ENCODE data around the gene TGDS.
"Not testable (repeated sequence)": the region's sequence is repeated elsewhere in the genome, so short reads cannot be mapped to it uniquely, and the experiment has no call there.

Gene TGDS, protein sequence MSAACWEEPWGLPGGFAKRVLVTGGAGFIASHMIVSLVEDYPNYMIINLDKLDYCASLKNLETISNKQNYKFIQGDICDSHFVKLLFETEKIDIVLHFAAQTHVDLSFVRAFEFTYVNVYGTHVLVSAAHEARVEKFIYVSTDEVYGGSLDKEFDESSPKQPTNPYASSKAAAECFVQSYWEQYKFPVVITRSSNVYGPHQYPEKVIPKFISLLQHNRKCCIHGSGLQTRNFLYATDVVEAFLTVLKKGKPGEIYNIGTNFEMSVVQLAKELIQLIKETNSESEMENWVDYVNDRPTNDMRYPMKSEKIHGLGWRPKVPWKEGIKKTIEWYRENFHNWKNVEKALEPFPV

DNA sequence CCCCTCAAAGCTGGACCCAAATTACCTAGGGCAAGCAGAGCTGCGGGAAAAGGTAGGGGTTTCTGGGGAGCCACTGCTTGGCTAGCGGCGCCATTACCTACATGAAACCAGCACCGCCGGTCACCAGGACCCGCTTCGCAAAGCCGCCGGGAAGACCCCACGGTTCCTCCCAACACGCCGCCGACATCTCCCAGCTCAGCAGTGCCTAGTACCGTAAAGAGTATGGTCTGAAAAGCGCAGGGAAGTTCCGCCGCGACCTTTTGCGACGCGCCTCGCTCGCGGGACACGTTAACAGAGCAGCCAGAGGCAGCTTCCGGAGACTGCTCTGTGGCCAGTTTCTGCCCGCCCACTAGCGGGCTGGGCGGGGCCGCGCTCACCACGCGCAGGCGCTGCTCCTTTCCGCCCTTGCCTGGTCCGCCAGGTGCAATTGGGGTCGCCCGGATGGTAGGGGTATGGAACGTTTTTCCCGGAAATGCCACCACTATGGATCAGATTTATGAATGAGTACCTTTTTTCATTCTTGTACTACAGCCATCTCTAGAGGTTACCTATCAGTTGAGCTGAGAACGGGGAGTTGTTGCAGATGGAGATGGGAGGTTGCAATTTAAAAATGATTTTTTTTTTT lies at the start of gene TGDS:
TSS of gene TGDS (minus strand) at position 203 of the 625 bp plus-strand sequence. CDS start at position 187, 16 bp downstream.
- peak within 1 kb of the TSS; percentile 27 for H3K27ac ChIP-seq
- peak within 1 kb of the TSS; percentile 94 for H3K4me2 ChIP-seq (ENCODE audit: low read length)
- H3K36me3 ChIP-seq (ENCODE audit: control insufficient read depth, insufficient read depth, low read length) = no peaks in the 10 kb centered on the region
- no peaks in the 10 kb centered on the region for H3K27me3 ChIP-seq (ENCODE audit: control insufficient read depth, insufficient read depth, low read length)
- peak within 1 kb of the TSS; percentile 98 for H3K4me3 ChIP-seq (ENCODE audit: low read depth, low read length)
- TF ChIP-seq, protein P1, sequence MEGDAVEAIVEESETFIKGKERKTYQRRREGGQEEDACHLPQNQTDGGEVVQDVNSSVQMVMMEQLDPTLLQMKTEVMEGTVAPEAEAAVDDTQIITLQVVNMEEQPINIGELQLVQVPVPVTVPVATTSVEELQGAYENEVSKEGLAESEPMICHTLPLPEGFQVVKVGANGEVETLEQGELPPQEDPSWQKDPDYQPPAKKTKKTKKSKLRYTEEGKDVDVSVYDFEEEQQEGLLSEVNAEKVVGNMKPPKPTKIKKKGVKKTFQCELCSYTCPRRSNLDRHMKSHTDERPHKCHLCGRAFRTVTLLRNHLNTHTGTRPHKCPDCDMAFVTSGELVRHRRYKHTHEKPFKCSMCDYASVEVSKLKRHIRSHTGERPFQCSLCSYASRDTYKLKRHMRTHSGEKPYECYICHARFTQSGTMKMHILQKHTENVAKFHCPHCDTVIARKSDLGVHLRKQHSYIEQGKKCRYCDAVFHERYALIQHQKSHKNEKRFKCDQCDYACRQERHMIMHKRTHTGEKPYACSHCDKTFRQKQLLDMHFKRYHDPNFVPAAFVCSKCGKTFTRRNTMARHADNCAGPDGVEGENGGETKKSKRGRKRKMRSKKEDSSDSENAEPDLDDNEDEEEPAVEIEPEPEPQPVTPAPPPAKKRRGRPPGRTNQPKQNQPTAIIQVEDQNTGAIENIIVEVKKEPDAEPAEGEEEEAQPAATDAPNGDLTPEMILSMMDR (IDR thresholded peaks at IDR 0.05) = no peak
- no peak within 1 kb of the TSS for H3K9ac ChIP-seq
- H3K79me2 ChIP-seq = no peaks in the 10 kb centered on the region
- no peaks in the 10 kb centered on the region for H3K9me3 ChIP-seq (ENCODE audit: control insufficient read depth, low read length)
- H3K4me1 ChIP-seq = peaks cover 3% of the 10 kb centered on the region
- H2AFZ ChIP-seq = peak within 1 kb of the TSS; percentile 86

DNA sequence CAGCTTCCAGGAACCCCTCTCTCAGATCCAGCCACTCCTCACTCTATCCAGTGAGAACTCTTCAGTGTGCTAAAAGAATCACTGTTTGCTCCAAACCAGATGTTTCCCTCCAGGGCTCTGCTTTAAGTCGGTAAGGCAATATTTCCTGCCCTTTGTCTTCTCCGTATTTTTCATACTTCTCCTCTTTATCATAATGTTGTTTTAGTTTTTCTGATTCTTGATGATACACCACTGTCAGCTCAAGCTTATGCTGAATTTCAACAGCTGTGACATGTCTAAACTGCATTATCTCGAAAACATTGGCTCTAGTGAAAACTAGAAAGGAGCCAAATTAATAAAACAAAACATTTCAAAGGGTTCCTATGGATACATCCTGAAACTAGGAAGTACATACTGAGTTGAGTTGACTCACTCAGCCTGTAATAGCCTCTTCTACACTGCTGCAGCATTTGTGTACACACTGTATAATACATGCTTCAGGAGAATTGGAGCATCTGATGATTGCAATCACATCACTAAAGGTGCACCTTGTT lies 45.5 kb upstream of the TGDS start:
- Histone ChIP-seq H3K4me3 (ENCODE audit: low read depth, low read length) (no peak overlapping the region), H3K4me2 (ENCODE audit: low read length) (no peak overlapping the region), H2AFZ (no peak overlapping the region), H3K27ac (no peak overlapping the region), H3K36me3 (ENCODE audit: control insufficient read depth, insufficient read depth, low read length) (no peaks in the 10 kb centered on the region), H3K9me3 (ENCODE audit: control insufficient read depth, low read length) (no peaks in the 10 kb centered on the region), H3K27me3 (ENCODE audit: control insufficient read depth, insufficient read depth, low read length) (no peaks in the 10 kb centered on the region), H3K79me2 (no peaks in the 10 kb centered on the region), H3K4me1 (no peaks in the 10 kb centered on the region), H3K9ac (no peak overlapping the region)
- TF ChIP-seq, protein P1 (IDR thresholded peaks at IDR 0.05) = no peak

DNA sequence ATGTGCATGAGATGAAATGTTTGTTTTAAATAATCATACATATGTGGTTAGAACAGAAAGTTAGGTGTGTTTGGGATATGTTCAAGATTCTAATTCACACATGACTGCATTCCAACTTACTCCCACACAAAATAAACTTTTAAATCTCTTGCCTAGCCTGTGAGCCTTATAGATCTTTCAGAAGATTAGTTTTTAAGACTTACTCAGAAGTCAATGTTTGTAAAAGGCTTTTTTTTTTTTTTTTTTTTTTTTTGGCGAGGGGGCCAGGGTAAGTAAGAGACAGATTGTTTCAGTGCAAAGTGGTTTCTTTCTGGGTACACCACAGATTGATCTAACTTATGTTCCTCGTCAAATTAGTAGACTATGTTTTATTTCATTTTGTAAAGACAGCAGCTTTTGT lies 44.8 kb upstream of the TGDS start:
- Histone ChIP-seq H3K36me3 (ENCODE audit: control insufficient read depth, insufficient read depth, low read length) (no peaks in the 10 kb centered on the region), H3K4me3 (ENCODE audit: low read depth, low read length) (no peak overlapping the region), H3K4me2 (ENCODE audit: low read length) (no peak overlapping the region), H3K4me1 (no peaks in the 10 kb centered on the region), H3K9me3 (ENCODE audit: control insufficient read depth, low read length) (no peaks in the 10 kb centered on the region), H3K9ac (no peak overlapping the region), H3K27ac (no peak overlapping the region), H3K27me3 (ENCODE audit: control insufficient read depth, insufficient read depth, low read length) (no peaks in the 10 kb centered on the region), H3K79me2 (no peaks in the 10 kb centered on the region), H2AFZ (no peak overlapping the region)
- TF ChIP-seq, protein P1 (IDR thresholded peaks at IDR 0.05) = no peak

DNA sequence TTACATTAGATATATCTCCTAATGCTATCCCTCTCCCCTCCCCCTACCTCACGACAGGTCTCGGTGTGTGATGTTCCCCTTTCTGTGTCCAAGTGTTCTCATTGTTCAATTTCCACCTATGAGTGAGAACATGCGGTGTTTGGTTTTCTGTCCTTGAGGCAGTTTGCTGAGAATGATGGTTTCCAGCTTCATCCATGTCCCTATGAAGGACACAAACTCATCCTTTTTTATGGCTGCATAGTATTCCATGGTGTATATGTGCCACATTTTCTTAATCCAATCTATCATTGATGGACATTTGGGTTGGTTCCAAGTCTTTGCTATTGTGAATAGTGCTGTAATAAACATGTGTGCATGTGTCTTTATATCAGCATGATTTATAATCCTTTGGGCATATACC lies 41.7 kb upstream of the TGDS start:
- H3K9me3 ChIP-seq (ENCODE audit: control insufficient read depth, low read length); H3K4me2 ChIP-seq (ENCODE audit: low read length); H3K36me3 ChIP-seq (ENCODE audit: control insufficient read depth, insufficient read depth, low read length); H3K27ac ChIP-seq; H3K9ac ChIP-seq; H2AFZ ChIP-seq; H3K4me3 ChIP-seq (ENCODE audit: low read depth, low read length); H3K79me2 ChIP-seq; H3K4me1 ChIP-seq; H3K27me3 ChIP-seq (ENCODE audit: control insufficient read depth, insufficient read depth, low read length): not testable (repeated sequence)

DNA sequence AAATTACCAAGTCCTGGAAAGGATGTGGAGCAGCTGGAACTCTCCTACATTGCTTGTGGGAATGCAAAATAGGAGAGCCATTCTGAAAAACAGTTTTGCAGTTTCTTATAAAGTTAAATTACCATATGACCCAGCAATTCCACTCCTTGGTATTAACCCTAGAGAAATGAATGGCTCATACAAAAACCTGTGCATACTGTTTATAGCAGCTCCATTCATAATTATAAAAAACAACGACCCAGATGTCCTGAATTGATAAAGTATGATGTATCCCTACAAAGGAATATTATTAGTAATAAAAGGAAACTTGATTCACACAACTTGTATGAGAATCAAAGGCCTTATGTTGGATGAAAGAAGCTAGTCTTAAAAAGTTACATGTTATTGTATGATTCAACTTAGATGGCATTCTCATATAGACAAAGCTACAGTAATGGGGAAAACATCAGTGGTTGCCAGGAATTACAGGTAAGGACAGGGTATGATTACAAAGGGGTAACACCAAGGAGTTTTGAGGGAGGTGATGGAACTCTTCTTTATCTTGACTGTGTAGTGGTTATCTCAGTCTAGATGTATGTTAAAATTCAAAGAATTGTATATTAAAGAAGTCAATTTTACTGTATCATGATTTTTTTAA lies 41.1 kb upstream of the TGDS start:
- Histone ChIP-seq H3K4me1 (no peaks in the 10 kb centered on the region), H3K9ac (no peak overlapping the region), H3K4me2 (ENCODE audit: low read length) (no peak overlapping the region), H3K36me3 (ENCODE audit: control insufficient read depth, insufficient read depth, low read length) (no peaks in the 10 kb centered on the region), H3K9me3 (ENCODE audit: control insufficient read depth, low read length) (no peaks in the 10 kb centered on the region), H3K27me3 (ENCODE audit: control insufficient read depth, insufficient read depth, low read length) (no peaks in the 10 kb centered on the region), H3K27ac (no peak overlapping the region), H3K79me2 (no peaks in the 10 kb centered on the region), H2AFZ (no peak overlapping the region), H3K4me3 (ENCODE audit: low read depth, low read length) (no peak overlapping the region)
- TF ChIP-seq, protein P1 (IDR thresholded peaks at IDR 0.05) = no peak

DNA sequence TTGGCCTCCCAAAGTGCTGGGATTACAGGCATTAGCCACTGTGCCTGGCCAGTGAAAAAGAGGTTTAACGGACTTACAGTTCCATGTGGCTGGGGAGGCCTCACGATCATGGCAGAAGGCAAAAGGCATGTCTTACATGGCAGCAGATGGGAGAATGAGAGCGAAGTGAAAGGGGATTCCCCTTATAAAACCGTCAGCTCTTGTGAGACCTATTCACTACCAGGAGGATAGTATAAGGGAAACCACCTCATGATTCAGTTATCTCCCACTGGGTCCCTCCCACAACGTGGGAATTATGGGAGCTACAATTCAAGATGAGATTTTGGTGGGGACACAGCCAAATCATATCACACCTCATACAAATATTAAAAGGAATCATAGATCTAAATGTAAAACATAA lies 40.1 kb upstream of the TGDS start:
- H3K9me3 ChIP-seq (ENCODE audit: control insufficient read depth, low read length); H3K4me2 ChIP-seq (ENCODE audit: low read length); H3K79me2 ChIP-seq; H3K4me1 ChIP-seq; H3K27me3 ChIP-seq (ENCODE audit: control insufficient read depth, insufficient read depth, low read length); H3K27ac ChIP-seq; H3K36me3 ChIP-seq (ENCODE audit: control insufficient read depth, insufficient read depth, low read length); H3K9ac ChIP-seq; H2AFZ ChIP-seq; H3K4me3 ChIP-seq (ENCODE audit: low read depth, low read length): not testable (repeated sequence)

Measured in parathyroid adenoma (tissue), 2 donors.